Activated naive CD8-positive, alpha-beta T cell treated with anti-CD3 and anti-CD28 coated beads, Interleukin-2, amount 50 U/mL, for 16 hours (primary cell): ENCODE measurements around the gene ATP1A2.
A peak's percentile ranks its signal among the peaks of the same experiment; 100 is the strongest.
"Not testable (repeated sequence)": the region's sequence is repeated elsewhere in the genome, so short reads cannot be mapped to it uniquely, and the experiment has no call there.

Source experiments
- DNase-seq: peaks from one replicate; pipeline ENCODE4 v3.0.0-alpha.2; 2020; ENCODE audit warnings: low read depth, low spot score

Gene ATP1A2

DNA sequence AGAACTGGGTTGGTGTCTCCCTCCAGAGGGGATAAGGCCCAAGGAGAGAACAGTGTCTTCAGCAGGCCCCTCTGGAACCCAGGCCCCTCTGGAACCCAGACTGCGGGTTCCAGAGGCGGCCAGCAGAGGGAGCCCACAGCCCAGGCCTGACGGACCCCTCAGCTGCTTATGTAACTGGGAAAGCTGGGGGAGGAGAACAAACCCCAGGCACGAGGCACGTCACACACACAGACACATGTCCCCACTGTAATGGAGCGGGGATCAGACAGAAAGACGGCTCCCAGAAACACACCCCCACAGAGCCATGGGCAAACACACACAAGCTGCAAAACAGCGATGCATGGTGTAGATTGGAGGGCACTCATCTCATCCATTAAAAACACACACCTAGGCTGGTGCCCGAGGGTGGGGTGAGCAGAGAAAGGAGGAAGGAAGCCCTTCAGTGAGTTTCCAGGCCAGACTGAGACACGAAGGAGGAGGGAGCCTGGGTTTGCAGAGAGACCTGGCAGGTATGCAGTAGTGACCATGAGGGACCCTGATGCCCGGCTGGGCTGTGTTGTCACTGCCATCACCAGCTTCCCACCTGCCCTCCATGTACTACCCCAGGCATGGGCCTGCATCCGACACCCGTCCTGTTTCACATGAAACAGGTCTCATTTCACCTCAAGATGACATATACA is 14.4 kb upstream of the ATP1A2 start:
- DNase-seq: peak; percentile 61

DNA sequence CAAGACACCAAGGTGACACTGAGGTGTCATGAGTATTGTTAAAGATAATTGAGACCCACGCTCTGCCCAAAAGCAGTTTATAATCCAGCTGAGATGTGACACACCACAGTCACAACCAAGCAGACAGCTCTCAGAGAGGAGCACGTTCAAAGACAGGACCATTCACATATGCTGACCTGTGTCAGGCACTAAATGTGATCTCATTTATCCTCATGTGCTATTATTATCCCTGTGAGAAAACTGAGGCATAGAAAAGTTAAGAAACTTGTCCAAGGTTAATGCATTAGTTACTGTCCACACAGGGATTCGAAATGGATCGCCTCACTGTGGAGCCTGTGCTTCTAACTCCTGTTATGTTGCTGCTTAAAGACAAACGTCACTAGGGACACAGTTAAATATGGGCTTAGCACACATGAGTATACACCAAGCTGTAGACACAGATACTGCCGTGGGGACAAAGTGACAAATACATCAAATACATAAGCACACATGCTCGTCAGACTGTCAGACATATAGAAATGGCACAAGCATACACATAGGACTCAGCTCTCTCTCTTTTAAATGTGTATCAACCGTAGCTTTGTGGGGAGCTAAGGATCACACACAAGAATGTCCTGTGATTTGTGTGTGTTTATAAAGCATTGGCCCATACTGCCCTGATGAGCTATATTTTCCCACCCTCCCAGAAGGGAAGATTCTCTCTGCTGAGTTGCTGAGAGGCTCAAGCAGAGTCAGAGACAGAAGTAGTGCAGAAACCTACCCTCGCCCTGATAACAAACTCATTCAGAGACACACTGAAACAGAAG is 13.6 kb upstream of the ATP1A2 start:
- DNase-seq: no peak

DNA sequence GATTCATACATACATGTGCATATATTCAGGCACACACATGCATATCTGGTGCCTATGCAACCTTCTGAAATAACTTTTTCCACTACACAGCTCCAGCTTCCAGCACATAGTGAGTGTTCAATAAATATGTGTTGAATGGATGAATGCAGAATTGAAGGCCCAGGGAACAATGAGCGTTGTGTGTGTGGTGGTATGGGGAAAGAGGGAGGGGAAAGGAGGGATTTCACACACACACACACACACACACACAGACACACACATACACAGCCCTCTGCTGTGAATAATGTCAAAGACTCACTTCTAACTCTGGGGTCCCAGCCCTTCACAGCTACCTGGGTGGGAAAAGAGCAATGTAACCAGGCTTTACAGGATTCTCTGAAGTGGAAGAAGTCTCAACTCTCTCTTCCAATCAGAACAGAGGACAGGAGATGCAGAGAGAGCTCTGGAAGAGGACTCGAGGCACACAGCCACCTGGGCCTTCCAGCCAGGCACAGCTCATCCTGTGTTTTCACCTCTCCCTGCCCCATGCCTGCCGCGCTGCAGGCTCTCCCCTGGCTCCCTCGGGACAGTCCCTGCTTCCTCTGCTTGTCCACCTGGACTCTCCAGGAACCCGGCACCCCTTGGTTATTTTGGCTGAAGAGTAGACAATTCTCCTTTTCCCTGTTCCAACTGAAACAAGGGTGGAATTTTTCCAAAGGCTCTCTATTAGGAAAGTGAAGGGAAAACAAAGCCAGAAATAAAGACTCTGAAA is 11.7 kb upstream of the ATP1A2 start:
- no peak for DNase-seq

DNA sequence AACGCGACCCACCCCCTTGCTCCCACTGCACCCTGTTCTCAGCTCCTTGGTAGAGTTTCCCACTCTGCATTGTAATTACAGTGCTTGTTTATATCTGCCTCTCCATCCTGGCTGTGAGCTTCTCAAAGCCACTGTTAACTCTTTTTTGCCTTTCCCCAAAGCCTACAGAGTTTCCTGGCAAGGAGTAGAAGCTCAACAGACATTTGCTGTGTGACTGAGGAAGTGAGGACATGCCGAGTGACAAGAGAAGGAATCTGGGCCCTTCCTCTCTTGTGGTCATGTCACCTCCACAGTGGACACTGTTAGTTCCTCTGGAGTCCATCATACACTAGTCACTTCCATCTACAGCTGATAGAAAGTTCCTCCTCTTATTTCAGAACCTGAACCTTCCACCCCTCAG is 11.1 kb upstream of the ATP1A2 start:
- DNase-seq: no peak

DNA sequence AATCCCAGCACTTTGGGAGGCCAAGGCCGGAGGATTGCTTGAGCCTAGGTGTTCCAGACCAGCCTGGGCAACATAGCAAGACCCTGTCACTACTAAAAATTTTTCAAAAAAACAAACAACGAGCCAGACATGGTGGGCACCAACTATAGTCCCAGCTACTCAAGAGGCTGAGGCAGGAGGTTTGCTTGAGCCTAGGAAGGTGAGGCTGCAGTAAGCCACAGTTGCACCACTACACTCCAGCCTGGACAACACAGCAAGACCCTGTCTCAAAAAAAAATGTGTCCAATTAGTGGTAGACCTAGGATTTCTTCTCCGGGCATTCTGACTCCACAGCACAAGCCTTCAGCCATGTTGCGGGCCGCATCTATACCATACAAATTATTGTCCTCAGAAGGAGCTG is 10.4 kb upstream of the ATP1A2 start:
- no peak for DNase-seq

DNA sequence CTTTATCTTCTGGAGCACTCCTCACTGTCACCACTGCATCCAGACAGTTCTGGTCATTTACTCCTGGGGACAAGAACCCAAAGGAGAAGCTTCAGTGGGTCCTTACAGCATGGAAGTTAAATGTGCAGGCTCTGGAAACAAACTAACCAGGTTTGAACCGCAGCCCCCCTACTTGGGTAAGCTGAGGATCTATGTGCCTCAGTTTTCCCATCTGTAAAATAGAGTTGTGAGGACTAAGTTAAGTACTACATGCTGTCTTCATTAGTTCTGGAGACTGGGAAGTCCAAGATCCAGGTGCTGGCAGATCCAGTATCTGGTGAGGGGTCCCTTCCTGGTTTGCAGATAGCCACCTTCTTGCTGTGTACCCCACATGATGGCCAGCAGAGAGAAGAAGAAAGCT is 8.0 kb upstream of the ATP1A2 start:
- no peak for DNase-seq

DNA sequence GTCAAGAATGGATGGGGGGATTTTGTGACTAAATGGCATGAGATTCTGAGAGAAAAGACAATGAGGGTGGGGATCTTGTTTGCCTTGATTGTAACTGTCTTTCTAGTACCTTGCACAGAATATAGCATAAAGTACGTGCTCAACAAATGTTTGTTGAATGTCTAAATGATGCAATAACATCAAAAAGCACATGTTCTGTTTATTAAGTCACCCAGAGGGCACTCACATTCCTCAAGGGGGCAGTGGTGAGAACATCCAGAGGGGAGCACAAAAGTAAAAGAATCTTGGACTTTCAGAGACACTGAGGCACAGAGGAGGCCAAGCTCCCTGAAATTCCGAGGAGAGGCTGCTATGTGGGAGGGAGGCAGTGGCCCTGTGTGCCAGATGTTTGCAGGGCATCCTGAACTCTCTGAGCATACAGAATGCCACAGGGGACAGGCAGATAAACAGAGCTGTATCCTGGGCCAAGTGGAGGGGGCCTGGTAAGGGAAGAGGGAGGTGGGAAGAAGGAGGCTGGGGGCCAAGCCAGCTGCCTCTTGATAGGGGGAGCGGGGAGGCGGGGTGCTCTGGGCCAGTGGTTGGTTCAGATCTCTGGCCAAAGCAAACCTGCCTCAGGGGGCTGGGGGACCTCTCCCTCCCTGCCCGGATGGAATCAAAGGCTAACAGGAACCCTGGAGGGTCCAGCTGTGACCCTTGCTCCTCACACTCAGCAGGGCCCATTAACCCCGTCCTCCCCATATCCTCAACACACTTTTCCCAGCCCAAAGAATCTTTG is 6.5 kb upstream of the ATP1A2 start:
- DNase-seq: peak; percentile 25

DNA sequence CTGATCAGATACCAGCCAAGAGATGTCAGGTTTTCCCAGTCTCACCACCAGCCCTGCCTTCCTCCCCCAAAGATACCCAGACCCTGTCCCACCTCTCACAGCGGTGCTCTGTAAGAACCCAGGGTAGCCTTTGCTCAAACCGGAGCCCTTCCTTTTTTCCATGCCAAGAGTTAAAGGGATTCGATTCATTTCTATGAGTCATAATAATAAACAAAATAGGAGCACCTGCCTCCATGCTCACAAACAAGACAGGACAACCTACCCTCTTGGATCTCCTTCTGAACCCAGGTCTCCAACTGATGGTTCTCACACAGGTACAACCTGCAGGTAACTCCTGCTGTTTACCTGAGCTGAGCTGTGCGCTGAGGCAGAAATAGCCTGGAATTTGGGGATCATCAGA is 5.9 kb upstream of the ATP1A2 start:
- DNase-seq: no peak

DNA sequence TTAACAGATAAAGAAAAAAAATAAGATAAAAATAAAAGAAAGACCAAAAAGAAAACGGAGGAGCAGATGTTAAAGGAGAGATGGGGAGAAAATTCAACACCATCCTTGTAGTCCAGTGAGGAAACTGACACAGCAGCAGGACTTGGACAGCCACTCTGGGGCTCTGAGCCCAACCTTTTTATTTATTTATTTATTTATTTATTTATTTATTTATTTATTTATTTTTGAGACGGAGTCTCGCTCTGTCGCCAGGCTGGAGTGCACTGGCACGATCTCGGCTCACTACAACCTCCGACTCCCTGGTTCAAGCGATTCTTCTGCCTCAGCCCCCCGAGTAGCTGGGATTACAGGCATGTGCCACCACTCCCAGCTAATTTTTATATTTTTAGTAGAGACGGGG is 4.1 kb upstream of the ATP1A2 start:
- DNase-seq: not testable (repeated sequence)

DNA sequence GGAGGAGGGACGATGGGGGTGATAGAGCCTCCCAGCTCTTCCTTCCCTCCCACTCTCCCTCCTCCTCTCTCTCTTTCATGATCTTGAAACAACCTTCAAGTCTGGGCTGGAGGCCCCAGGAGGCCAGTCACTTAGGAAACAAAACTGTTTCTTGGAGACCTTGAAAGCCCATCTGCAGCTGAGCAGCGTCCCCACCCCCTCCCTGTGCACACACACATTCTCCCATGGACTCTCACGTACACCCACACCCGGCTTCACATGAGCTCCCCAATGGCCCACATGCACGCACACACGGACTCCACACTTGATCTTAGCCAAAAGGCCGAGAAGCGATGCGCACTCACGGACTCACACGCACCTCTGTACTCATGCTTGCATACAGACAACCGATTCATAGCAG is 3.2 kb upstream of the ATP1A2 start:
- DNase-seq: no peak

DNA sequence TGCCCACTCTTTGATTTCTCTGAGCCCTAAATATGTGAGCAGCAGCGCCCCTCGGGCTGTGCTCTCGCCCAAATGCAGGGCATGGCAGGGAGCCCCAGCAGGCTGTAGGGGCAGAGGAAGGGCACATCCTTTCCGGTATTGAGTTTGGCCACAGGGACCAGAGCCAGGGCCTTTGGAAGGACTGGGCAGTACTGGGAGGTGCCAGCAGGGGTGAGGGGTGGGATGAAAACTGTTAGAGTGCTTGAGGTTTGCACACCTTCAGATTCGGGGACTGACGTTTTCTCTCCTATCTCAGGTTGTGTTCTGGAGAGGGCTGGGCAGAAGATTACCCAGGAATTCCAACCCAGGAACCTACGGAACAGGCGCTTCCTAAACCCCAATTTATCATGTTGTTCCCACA is 2.2 kb upstream of the ATP1A2 start:
- no peak for DNase-seq

DNA sequence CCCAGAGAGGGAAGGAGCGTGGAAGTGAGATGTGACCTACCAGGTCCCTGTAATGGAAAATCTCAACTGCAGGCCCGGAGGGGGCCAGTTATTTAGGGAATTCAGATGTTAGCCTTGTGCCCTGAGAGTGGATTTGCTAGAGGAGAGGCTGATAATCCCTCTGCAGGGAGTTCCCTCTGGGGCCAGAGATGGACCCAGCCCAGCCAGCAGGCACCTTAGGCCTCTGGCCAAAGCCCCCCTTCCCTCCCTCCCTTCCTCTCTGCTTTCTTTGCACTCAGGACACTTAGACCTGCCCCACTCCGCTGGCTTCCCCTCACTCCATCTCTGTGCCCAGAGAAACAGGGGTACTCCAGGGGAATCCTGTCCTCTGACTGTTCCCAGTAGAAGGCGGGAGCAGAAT is 1.5 kb upstream of the ATP1A2 start:
- no peak for DNase-seq

DNA sequence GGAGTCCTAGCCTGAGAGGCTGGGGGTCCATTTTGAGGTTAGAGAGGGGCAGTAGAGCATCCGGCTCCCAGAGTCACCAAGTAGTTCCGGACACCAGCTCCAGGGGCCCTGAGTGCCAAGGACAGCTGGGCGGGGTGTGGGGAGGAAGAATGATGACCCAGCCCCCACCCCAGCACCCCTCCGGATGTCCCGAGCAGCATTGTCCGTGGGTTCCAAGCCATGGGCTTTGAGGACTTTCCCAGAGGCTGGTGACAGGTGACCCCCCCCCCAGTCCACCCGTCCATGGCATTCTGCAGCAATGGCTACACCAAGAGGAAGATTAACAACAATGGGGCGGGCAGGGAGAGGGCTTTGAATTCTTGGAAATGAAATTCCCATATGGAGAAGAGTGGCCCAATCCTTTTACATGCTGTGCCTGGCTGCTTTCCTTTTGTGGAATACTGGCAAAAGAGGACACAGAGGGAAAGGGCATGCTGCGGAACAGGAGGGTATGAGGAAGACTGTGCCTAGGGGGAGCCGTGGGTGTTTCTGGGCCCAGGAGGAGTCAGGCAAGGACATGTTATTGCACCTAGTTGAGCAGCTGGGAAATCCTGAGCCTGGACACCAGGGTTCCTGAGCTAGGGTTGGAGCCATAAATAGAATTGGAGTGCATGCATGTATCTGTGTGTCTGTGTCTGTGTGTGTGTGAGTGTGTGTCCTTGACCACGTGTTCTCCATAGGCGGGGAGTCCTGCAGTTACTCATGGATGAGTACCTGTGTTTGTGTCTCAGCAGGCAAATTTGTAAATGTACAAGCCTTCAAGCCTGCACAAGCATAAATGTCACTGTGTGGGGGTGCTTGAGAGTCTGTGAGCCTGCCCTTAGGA is 956 bp downstream of the ATP1A2 start:
- no peak for DNase-seq

DNA sequence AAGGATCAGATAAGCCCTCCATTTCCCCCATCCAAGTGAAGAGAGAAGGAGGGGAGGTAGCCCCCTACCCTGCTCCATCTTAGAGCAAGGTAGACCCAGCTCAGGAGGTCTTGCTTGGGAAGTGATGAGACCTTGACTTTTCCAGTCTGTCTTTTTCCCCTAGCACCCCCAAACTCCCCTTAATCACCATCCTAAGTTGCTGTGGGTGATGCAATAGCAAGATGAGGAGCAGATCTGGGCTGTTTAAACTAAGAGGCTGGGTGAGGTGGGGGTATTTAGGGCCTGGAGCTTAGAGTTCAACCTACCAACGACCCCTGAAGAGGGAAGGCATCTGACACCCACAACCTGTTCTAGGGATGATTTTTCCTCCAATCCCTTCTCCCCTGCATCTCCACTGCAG is 1.7 kb downstream of the ATP1A2 start:
- no peak for DNase-seq

DNA sequence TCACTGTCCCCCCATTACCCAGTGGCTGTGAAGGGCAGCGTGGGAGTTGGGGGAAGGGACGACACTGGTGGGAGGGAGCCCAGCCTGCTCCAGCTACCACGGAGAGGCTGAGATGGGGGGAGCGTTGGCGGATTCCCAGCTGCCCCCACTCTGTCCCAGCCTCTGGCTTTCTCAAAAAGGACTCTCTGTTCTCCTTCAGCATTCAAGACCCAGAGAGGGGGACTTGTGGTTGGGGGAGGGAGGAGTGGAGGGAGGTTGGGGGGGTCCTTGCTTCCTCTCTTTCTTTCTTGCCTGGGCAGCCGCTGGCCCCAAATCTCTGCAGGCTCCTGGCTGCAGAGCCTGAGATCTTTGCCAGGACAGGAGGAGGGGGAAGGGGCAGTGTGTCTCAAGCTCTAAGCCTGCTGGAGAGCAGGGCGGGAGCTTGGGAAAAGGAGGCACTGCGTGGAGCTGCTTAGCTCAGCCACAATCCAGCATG is 2.2 kb downstream of the ATP1A2 start:
- DNase-seq: no peak

DNA sequence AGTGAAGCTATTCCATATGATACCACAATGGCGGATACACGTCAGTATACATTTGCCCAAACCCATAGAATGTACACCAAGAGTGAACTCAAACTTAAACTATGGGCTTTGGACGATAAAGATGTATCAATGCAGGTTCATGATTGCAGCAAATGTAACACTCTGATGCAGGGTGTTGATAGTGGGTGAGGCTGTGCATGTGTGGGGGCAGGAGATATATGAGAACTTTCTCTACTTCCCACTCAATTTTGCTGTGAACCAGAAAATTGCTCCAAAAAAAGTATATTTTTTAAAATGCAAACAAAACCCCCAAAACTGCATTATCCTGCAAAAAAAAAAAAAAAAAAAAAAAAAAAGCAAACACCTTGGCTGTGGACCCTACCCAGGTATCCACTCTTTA is 3.4 kb downstream of the ATP1A2 start:
- DNase-seq: no peak

DNA sequence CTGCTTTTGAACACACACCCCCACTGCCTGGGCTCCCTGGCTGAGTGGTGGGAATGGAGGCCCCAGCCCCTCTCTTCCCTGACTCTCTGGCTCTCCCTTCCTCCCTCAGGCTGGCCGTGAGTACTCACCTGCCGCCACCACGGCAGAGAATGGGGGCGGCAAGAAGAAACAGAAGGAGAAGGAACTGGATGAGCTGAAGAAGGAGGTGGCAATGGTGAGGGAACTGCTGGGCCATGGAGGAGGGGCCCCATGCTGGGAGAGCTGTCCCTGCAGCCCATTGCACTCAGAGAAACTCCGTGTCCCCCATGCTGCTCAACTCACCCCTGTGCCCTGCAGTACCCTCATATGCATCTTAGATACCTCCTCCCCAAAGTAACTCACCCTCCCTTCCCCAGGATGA is 5.2 kb downstream of the ATP1A2 start:
- DNase-seq: no peak

DNA sequence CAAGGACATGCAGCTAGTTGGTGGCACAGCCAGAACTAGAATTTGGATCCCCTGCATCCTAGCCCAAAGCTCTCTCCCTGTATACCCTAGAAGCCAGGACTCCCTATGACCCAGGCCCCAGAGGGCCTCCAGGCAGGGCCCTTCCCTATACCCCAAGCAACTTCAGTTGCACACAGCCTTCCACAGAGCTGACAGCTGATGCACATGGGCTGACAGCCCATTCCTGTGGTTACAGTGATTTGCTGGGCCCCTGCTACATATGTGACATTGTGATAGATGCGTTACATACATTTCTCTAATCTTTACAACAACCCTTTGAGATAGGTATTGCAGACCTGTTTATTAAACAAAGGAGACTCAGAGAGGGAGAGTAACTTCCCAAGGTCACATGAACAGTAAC is 5.8 kb downstream of the ATP1A2 start:
- DNase-seq: no peak

DNA sequence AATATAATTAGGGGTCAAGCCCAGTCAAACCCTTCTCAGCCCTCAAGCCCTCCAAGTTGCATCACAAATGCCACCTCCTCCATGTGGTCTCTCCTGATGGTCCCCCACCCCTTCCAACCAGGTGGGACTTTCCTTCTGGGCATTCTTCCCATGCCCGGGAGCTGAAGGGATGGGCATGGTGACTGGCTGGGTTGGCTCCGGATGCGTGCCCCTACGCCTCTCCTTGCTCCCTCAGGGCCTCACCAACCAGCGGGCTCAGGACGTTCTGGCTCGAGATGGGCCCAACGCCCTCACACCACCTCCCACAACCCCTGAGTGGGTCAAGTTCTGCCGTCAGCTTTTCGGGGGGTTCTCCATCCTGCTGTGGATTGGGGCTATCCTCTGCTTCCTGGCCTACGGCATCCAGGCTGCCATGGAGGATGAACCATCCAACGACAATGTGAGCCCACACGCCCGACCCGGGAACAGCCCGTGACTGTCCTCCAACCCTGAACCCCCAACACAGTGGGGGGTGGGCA is 7.5 kb downstream of the ATP1A2 start:
- DNase-seq: no peak

DNA sequence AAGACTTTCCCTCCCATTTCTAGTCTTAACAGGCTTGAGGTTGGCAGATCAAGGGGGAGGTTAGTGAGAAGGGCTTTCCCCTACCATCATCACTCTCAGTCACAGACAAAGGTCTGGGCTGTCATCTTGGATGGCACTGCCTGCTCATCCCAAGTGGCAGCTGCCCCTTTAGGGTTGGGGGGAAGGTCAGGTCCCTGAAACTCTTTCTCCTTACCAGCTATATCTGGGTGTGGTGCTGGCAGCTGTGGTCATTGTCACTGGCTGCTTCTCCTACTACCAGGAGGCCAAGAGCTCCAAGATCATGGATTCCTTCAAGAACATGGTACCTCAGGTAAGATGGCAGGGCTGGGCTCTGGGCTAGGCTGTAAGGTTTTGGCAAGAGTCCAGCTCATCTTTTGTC is 8.2 kb downstream of the ATP1A2 start:
- no peak for DNase-seq
